ENCODE measurements around the gene CUX1.

The CUX1 gene

DNA sequence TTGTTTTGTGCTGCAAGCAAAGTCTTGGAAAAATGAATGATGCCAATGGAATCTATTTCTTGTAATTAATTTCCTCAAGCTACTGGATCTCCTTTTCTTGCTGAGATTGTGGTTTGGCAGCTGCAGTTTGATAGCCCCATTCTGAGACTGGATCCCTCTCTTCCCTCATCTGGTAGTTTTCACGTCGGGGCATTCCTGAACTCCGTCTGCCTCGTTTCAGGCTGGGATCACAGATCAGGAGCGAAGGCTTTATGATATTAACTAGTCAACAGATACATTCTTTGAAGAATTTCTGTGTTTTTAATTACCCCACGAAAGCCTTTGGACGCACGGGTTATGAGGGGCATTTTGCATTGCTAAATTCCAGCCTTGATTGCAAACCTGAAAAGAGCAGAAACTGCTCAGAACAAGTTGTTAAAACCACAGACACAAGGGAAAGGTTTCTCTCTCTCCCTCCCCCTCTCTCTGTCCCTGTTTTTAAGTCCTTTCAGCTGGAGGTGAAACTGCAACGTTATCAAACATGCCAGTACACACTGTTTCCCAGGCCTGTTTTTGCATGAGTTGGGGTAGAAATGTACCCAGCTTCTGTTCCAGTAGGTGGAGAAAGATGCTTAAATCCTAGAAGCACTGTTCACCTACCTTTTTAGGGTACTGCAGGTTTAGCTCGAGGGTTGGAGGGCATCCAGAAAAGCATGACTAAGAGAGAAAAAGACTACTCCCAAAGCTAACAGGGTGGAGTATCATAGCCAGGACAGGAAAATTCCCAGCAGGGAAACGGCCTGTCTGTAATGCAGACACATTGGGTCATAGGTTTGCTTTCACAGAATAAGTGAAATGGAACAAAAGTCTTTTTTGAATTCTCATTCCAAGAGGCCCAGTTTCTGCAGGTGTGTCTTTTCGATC, 124.3 kb downstream of the CUX1 start:
- DNase-seq = no peak

- DNase-seq = no peak
Observed at GRCh38 chr7:101942603-101943210, 125.3 kb downstream of the CUX1 start.

- no peak for DNase-seq
Observed at GRCh38 chr7:101943306-101943705, 125.9 kb downstream of the CUX1 start.

DNA sequence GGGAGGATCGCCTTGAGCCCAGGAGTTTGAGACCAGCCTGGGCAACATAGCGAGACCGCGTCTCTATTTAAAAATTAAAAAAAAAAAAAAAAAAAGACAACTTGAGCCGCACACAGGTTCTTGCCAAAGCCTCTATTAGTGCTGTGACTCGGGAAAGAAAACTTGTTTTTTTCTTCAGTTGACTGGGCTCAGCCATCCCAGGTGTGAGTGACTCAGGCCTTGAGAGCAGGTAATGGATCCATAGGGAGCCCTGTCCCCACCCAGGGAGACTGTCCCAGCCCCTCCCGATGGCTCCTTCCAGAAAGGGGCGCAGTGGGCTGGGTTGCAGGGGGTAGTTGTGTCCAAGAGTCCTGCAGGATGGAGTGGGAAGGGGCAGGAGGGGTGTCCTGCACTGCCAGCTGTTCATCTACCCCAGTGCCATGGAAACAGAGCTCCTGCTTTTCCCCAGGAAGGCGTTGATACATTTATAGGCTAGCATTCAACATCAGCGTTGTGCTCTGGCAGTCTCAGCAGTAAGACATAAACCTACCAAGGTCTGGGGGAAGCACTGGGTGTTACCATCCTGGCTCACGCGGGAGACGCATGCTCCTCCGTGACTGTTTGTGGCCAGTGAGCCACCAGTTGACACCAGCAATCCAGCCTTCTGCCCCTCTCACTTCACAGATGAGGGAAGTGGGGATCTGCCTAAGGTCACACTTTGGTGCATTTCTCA, 126.6 kb downstream of the CUX1 start:
- DNase-seq = no peak

DNA sequence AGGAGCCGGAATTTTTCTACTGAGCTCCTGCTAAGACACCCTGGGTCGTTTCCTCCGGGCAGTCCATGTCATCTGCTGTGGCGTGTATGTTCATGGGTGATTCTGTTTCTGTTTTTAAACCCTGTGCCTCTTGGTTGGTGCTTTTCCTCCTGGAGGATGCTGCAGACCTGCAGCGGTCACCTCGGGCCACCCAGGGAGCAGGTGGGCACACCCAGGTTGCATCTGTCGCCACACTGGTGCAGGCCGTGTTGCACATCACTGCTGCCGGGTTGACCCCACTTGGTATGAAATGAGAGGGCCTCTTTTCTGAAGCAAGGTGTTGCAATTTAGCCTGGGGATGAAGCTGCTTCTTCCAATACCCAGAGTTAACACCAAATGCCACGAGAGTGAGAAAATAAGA, 127.2 kb downstream of the CUX1 start:
- no peak for DNase-seq

GRCh38 chr7:101945034-101945758, 127.8 kb downstream of the CUX1 start:
- no peak for DNase-seq

GRCh38 chr7:101947899-101948298, 130.5 kb downstream of the CUX1 start:
- DNase-seq = no peak

- no peak for DNase-seq
Observed at GRCh38 chr7:101948650-101949049, 131.2 kb downstream of the CUX1 start.

- DNase-seq = no peak
Observed at GRCh38 chr7:101950450-101951119, 133.2 kb downstream of the CUX1 start.

DNA sequence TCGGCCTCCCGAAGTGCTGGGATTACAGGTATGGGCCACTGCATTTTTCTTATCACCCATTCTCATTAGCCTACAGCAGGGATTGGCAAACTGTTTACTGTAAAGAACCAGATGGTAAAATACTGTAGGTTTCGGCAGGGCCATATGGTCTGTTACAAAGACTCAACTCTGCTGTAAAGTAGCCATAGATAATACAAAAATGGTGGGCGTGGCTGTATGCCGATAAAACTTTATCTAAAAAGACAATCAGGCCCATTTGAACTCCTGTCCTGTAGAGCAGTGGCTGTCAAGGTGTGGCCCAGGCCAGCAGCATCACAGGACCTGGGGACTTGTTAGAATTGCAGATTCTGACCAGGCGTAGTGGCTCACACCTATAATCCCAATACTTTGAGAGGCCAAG, 134.3 kb downstream of the CUX1 start:
- DNase-seq = no peak

- no peak for DNase-seq
Observed at GRCh38 chr7:101952355-101953247, 135.2 kb downstream of the CUX1 start.

DNA sequence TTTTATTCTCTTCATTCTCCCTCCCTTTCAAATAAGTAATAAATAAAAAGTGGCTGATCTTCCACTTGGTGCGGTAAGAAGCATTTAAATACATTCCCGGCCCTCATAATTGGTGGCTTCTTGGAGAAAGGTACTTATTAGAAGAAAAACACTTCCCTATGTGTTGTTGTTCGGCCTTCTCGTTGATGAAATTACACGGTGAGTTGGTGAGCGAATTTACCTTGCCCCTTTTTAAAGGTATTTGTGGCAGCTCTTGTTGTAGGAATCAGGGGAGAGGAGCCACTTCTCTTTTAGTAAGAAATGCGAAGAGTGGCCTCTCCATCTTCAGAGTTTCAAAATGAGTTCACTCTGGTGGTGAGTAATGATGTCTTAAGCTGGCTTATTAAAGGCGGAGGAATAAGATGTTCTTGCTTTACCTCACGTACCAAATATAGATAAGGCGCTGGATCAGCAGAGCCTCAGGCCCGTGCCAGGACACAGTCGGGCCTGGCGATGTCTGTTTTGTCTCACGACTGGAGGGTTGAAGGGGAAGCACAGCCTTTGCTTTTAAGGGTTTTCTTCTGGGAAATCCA, 135.9 kb downstream of the CUX1 start:
- no peak for DNase-seq

- no peak for DNase-seq
Observed at GRCh38 chr7:101954499-101954898, 137.1 kb downstream of the CUX1 start.

GRCh38 chr7:101956130-101956529, 138.7 kb downstream of the CUX1 start:
- no peak for DNase-seq

DNA sequence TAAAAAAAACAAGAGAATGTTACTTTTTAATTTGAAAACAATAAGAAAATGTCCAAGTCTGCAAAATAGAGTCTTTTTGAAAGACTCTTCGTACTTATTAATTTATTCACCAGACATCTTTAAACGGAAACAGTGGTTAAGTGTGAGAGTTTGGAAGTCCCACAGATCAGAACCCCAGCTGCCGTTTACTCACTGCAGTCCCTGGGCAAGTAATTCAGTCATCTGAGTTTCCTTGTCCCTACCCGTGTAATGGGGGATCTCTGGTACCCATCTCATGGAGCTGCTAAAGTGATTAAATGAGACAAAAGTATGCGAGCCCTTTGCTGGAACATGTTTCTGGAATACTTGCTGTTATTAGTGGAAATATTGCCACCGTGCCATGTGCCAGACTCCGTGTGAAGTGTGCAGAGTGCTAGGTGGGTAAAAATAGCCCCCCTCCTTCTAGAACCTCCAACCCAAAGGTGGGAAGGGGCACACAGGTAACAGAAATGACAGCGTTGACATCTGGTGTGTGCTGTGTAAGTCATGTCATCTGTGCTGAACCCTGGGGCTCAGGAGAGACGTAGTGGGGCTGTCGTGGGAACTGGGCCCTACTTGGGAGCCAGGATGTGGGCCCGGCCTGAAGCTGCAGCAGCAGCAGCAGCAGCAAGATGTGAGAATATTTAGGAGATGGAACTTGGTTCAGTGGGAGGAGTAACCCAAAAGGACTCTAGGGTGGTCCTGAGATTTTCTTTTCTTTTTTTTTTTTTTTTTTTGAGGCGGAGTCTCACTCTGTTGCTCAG, 140.5 kb downstream of the CUX1 start:
- no peak for DNase-seq

DNA sequence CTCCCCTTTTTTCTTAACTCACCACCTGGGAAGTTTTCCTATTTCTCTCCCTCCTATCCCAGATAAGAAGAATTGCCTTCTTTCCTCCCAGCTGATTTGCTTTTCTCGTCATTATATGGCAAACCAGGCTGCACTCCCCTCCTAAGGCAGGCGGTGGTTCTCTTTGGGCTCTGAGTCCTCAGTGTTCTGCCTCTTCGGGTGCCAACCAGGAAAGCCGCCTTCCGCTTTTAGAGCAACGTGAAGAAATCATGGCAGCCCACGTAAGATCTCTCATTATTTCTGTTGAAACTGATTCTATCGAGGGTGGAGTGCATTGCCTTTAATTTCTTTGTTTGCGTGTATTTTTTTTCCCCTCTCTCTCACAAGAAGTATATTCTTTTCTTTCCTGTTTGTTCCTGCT, 141.9 kb downstream of the CUX1 start:
- no peak for DNase-seq

- no peak for DNase-seq
Observed at GRCh38 chr7:101959829-101960228, 142.4 kb downstream of the CUX1 start.

- DNase-seq = no peak
Observed at GRCh38 chr7:101960323-101960722, 142.9 kb downstream of the CUX1 start.

GRCh38 chr7:101960985-101961708, 143.7 kb downstream of the CUX1 start:
- no peak for DNase-seq
